ENCODE measurements around the gene TMEFF1. TPM values are rescaled to one million over a fixed set of nuclear protein-coding genes. Genes with fewer than 3 reads are reported as not detected.
A peak's percentile ranks its signal among the peaks of the same experiment; 100 is the strongest.

TMEFF1 gene
- total and polyA plus RNA-seq, 2 donors (not counting 1 experiment from before 2014, with no cell fraction given), result 1.1 to 2.5 TPM

- Histone ChIP-seq H3K27ac (ENCODE audit: insufficient read depth, low read length) (no peak overlapping the region), H3K4me2 (ENCODE audit: extremely low read depth, insufficient read depth, low read length) (no peak overlapping the region), H3K4me3 (replicated peaks in 1 of 4; ENCODE audit: control extremely low read depth in 1 of 4, insufficient read depth in 1 of 4, low read depth in 3 of 4, low read length in 4 of 4) (no peak overlapping the region), H2AFZ (ENCODE audit: low read length) (no peak overlapping the region), H4K20me1 (ENCODE audit: control insufficient read depth, extremely low read depth, insufficient read depth, low read length) (no peaks in the 10 kb centered on the region), H3K79me2 (ENCODE audit: control insufficient read depth, insufficient read depth, low read length) (no peaks in the 10 kb centered on the region), H3K27me3 (ENCODE audit: control insufficient read depth, insufficient read depth, low read length) (no peaks in the 10 kb centered on the region), H3K9me3 (ENCODE audit: control insufficient read depth, insufficient read depth, low read depth, low read length) (no peaks in the 10 kb centered on the region), H3K9ac (ENCODE audit: insufficient read depth, low read length) (no peak overlapping the region), H3K36me3 (ENCODE audit: control insufficient read depth, insufficient read depth, low read length) (no peaks in the 10 kb centered on the region), H3K4me1 (ENCODE audit: control insufficient read depth, extremely low read depth, insufficient read depth, low read length) (no peaks in the 10 kb centered on the region)
- TF ChIP-seq EZH2 (IDR thresholded peaks at IDR 0.05; ENCODE audit: low read length, missing control alignments), result no peak
- DNase-seq (ENCODE audit: low read depth in 2 of 2), result peak; percentile 45 to 68
Observed at GRCh38 chr9:100554935-100555401, 82.0 kb downstream of the TMEFF1 start.

DNA sequence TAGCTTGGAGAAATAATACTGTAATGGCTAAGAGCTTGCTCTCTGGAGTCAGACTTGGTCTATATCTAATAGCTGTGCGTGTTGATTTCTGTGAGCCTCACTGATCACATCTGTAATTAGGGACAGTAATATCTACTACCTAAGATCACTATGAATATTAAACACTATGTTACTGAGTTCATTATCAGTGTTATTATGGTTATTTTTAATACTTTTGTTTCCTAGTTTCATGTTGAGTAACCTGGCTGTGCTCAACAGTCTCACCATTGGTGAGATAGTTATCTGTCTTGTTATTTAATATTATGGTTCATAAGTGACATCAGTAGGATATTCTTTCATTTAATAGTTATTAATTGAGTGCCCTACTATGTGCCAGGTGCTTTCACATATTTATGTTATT is 82.5 kb downstream of the TMEFF1 start:
- Histone ChIP-seq H3K79me2 (ENCODE audit: control insufficient read depth, insufficient read depth, low read length) (no peaks in the 10 kb centered on the region), H3K27me3 (ENCODE audit: control insufficient read depth, insufficient read depth, low read length) (no peaks in the 10 kb centered on the region), H3K27ac (ENCODE audit: insufficient read depth, low read length) (no peak overlapping the region), H3K9me3 (ENCODE audit: control insufficient read depth, insufficient read depth, low read depth, low read length) (no peaks in the 10 kb centered on the region), H2AFZ (ENCODE audit: low read length) (no peak overlapping the region), H3K36me3 (ENCODE audit: control insufficient read depth, insufficient read depth, low read length) (no peaks in the 10 kb centered on the region), H3K4me1 (ENCODE audit: control insufficient read depth, extremely low read depth, insufficient read depth, low read length) (no peaks in the 10 kb centered on the region), H3K9ac (ENCODE audit: insufficient read depth, low read length) (no peak overlapping the region), H3K4me2 (ENCODE audit: extremely low read depth, insufficient read depth, low read length) (no peak overlapping the region), H4K20me1 (ENCODE audit: control insufficient read depth, extremely low read depth, insufficient read depth, low read length) (no peaks in the 10 kb centered on the region), H3K4me3 (replicated peaks in 1 of 4; ENCODE audit: control extremely low read depth in 1 of 4, insufficient read depth in 1 of 4, low read depth in 3 of 4, low read length in 4 of 4) (no peak overlapping the region)
- DNase-seq (ENCODE audit: low read depth in 2 of 2), result no peak
- TF ChIP-seq EZH2 (IDR thresholded peaks at IDR 0.05; ENCODE audit: low read length, missing control alignments), result no peak
- TF ChIP-seq, protein P1, sequence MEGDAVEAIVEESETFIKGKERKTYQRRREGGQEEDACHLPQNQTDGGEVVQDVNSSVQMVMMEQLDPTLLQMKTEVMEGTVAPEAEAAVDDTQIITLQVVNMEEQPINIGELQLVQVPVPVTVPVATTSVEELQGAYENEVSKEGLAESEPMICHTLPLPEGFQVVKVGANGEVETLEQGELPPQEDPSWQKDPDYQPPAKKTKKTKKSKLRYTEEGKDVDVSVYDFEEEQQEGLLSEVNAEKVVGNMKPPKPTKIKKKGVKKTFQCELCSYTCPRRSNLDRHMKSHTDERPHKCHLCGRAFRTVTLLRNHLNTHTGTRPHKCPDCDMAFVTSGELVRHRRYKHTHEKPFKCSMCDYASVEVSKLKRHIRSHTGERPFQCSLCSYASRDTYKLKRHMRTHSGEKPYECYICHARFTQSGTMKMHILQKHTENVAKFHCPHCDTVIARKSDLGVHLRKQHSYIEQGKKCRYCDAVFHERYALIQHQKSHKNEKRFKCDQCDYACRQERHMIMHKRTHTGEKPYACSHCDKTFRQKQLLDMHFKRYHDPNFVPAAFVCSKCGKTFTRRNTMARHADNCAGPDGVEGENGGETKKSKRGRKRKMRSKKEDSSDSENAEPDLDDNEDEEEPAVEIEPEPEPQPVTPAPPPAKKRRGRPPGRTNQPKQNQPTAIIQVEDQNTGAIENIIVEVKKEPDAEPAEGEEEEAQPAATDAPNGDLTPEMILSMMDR (conservative IDR thresholded peaks at IDR 0.05 in 1 of 2, IDR thresholded peaks at IDR 0.05 in 1 of 2; ENCODE audit: low read depth in 1 of 2, low read length in 2 of 2), result no peak

DNA sequence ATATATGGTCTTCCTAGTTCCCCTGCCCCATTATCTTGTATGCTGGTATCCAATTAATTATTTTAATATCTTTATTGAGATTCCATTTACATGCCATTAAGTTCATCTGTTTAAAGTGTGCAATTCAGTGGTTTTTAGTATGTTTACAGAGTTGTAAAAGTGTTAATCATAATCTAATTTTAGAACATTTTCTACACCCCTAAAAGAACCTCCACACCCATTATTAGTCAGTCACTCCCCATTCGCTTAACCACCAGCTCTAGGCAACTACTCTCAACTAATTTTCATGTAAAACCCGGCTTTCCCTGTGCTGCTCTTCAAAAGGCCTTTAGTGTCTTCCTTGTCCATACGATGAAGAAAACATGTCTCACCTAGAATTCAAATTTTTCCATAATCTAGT is 84.1 kb downstream of the TMEFF1 start:
- no peak for DNase-seq (ENCODE audit: low read depth in 2 of 2)
- H3K36me3 ChIP-seq (ENCODE audit: control insufficient read depth, insufficient read depth, low read length), result no peaks in the 10 kb centered on the region
- H3K4me2 ChIP-seq (ENCODE audit: extremely low read depth, insufficient read depth, low read length), result no peak overlapping the region
- H3K4me1 ChIP-seq (ENCODE audit: control insufficient read depth, extremely low read depth, insufficient read depth, low read length), result no peaks in the 10 kb centered on the region
- no peak overlapping the region for H3K27ac ChIP-seq (ENCODE audit: insufficient read depth, low read length)
- no peaks in the 10 kb centered on the region for H3K27me3 ChIP-seq (ENCODE audit: control insufficient read depth, insufficient read depth, low read length)
- H3K4me3 ChIP-seq (replicated peaks in 1 of 4; ENCODE audit: control extremely low read depth in 1 of 4, insufficient read depth in 1 of 4, low read depth in 3 of 4, low read length in 4 of 4), result no peak overlapping the region
- no peak for TF ChIP-seq EZH2 (IDR thresholded peaks at IDR 0.05; ENCODE audit: low read length, missing control alignments)
- TF ChIP-seq, protein P1 (conservative IDR thresholded peaks at IDR 0.05 in 1 of 2, IDR thresholded peaks at IDR 0.05 in 1 of 2; ENCODE audit: low read depth in 1 of 2, low read length in 2 of 2), result no peak
- H2AFZ ChIP-seq (ENCODE audit: low read length), result no peak overlapping the region
- H3K9me3 ChIP-seq (ENCODE audit: control insufficient read depth, insufficient read depth, low read depth, low read length), result no peaks in the 10 kb centered on the region
- no peak overlapping the region for H3K9ac ChIP-seq (ENCODE audit: insufficient read depth, low read length)
- H4K20me1 ChIP-seq (ENCODE audit: control insufficient read depth, extremely low read depth, insufficient read depth, low read length), result no peaks in the 10 kb centered on the region
- no peaks in the 10 kb centered on the region for H3K79me2 ChIP-seq (ENCODE audit: control insufficient read depth, insufficient read depth, low read length)
